EL (cell line): ENCODE data around the gene ANKRD18B.
"Not testable (repeated sequence)": the region's sequence is repeated elsewhere in the genome, so short reads cannot be mapped to it uniquely, and the experiment has no call there.

Source experiments
- DNase-seq: peaks from one replicate; pipeline ENCODE4 v3.0.0-alpha.2; 2016

Gene ANKRD18B

GRCh38 chr9:33523397-33524305 lies at the start of gene ANKRD18B:
TSS of gene ANKRD18B (plus strand) at chr9:33524251. CDS start at chr9:33524490, 239 bp downstream.
- peak; percentile 76 for DNase-seq

GRCh38 chr9:33475357-33475756 lies 48.7 kb upstream of the ANKRD18B start:
- no peak for DNase-seq

DNA sequence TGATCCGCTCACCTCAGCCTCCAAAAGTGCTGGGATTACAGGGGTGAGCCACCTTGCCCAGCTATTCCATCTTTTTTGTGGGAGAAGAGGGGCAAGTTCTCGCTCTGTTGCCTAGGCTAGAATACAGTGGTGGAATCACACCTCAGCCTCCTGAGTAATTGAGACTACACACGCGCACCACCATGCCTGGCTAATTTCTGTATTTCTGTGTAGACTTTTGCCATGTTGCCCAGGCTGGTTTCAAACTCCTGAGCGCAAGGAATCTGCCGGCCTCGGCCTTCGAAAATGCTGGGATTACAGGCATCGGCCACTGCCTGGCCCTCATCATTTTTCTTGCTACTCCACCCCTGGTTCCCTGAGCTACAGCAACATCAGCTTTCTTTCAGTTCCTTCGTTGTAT lies 47.5 kb upstream of the ANKRD18B start:
- no peak for DNase-seq

- DNase-seq = peak; percentile 24
Observed at GRCh38 chr9:33480106-33480505, 43.9 kb upstream of the ANKRD18B start.

DNA sequence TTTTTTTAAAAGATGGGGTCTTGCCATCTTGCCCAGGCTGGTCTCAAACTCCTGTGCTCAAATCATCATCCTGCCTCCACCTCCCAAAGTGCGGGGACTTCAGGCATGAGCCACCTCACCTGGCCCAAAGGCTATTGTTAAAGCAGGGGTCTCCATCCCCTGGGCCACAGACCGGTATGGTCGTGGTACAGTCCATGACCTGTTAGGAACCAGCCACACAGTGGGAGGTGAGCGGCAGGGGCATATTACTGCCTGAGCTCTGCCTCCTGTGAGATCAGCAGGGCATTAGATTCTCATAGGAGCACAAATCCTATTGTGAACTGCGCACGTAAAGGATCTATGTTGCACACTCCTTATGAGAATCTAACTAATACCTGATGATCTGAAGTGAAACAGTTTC lies 43.1 kb upstream of the ANKRD18B start:
- no peak for DNase-seq

DNA sequence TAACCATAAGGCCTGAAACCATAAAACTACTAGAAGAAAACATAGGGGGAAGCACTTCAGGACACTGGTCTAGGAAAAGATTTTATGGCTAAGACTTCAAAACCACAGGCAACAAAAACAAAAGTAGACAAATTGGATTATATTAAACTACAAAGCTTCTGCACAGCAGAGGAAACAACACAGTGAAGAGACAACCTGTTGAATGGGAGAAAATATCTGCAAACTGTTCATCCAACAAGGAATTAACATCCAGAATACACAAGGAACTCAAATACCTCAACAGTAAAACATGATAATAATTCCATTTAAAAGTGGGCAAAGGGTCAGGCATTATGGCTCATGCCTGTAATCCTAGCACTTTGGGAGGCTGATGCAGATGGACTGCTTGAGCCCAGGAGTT lies 38.7 kb upstream of the ANKRD18B start:
- not testable (repeated sequence) for DNase-seq

DNA sequence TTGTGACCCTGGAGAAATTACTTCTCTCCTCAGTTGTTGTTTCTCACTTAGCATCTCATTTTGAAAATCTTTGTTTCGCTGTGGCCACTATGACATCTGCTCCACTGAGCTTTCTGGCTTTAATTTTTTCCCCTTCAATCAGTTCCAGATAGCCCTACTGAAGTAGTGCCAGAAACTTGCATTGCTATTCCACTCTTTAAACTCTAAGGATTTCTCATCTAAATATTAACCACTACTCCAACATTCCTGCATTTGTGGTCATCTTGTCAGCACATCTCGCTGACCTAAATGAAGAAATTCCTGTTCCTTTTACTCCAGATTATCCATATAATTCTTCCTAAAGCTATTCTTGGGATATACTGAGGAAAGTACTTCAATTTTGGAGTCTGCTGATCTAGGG lies 35.0 kb upstream of the ANKRD18B start:
- peak; percentile 53 for DNase-seq

- not testable (repeated sequence) for DNase-seq
Observed at GRCh38 chr9:33493819-33494218, 30.2 kb upstream of the ANKRD18B start.

GRCh38 chr9:33498387-33498786 lies 25.7 kb upstream of the ANKRD18B start:
- peak; percentile 23 for DNase-seq

GRCh38 chr9:33506626-33507370 lies 17.3 kb upstream of the ANKRD18B start:
- DNase-seq = peak; percentile 99

GRCh38 chr9:33510262-33511183 lies 13.5 kb upstream of the ANKRD18B start:
- peak; percentile 71 for DNase-seq

- DNase-seq = not testable (repeated sequence)
Observed at GRCh38 chr9:33511184-33511517, 12.9 kb upstream of the ANKRD18B start.

DNA sequence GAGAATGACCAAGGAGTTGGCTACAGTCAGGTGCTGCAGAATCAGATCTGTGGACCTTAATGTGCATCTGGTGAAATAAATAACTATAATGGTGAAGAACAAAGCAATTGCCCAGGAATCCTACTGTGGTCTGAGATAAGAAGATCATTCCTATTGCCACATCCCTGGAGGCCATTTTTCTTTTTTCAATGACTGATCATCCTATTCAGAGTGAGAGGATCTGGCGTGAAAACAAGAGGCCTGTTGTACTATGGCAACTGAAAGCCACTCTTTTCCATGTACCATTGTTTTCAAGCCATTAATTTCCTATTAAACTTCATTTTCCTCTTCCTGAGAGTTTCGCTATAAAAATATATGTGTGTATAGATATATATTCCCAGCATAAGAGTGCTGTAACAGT lies 11.5 kb upstream of the ANKRD18B start:
- DNase-seq = peak; percentile 28

GRCh38 chr9:33515342-33515995 lies 8.6 kb upstream of the ANKRD18B start:
- not testable (repeated sequence) for DNase-seq

DNA sequence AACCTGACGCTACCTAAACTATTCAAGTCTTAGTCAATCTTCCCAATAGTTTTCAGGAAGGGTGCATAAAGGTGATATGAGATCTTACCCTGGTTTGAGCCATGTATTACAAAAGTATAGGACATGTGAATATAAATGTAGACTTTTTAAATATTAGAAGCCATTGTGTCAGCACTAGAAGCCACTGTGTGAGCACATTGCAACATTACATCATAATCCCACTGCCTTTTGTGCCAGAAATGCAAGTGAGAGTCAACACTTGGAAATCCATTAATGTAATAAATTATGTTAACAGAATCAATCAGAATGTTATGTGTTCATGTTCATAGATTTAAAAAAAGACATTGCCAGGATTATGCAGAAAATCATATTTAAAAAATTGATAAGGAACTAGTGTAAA lies 7.7 kb upstream of the ANKRD18B start:
- DNase-seq = not testable (repeated sequence)

DNA sequence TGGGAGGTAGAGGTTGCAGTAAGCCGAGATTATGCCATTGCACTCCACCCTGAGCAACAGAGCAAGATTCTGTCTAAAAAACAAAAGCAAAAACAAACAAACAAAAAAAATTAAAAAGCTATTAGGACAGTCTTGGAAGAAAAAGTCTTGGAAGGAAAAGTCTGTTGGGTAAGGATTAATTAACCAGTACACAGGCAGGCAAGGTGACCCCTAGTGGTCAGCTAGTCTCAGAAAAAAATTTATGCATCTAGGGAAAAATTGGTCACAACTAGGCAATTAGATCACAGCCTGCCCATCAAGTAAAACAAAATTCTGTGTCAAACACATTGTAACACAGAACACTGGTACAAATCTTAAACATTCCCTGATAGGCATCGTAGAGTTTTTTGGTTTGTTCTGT lies 6.7 kb upstream of the ANKRD18B start:
- DNase-seq = peak; percentile 68

DNA sequence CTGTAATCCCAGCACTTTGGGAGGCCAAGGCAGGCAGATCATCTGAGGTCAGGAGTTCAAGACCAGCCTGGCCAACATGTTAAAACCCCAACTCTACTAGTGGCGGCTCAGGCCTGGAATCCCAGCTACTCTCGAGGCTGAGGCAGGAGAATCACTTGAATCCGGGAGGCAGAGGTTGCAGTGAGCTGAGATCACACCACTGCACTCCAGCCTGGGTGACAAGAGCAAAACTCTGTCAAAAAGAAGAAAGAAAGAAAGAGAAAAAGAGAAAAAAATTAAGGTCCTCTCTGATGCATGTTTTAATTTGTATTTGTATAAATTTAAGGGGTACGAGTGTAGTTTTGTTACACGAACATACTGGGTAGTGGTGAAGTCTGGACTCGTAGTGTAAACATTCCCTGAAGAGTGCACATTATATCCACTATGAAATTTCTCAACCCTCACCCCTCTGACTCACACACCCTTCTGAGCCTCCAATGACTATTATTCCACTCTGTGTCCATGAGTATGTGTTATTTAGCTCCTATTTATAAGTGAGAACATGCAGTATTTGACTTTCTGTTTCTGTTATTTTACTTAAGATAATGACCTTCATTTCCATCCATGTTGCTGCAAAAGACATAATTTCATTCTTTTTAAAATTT lies 6.0 kb upstream of the ANKRD18B start:
- peak; percentile 76 for DNase-seq

DNA sequence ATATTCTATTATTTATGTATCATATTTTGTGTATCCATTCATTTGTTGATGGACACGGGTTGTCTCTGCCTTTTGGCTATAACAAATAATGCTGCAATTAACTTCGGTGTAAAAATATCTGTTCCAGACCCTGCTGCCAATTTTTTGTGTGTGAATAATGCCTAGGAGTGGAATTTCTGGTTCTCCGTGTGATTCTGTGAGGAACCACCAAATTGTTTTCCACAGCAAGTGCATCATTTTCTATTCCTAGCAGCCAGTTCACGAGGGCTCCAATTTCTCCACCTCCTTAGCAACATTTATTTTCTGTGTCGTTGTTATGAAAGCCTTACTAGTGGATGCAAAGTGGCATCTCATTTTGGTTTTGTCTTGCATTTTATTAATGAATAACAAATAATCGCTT lies 2.2 kb upstream of the ANKRD18B start:
- not testable (repeated sequence) for DNase-seq

- peak; percentile 24 for DNase-seq
Observed at GRCh38 chr9:33524306-33524947, 376 bp downstream of the ANKRD18B start.

- not testable (repeated sequence) for DNase-seq
Observed at GRCh38 chr9:33528069-33528468, 4.0 kb downstream of the ANKRD18B start.

- DNase-seq = not testable (repeated sequence)
Observed at GRCh38 chr9:33533958-33534357, 9.9 kb downstream of the ANKRD18B start.
